ENCODE results near the gene DIMT1. TPM values are rescaled to one million over a fixed set of nuclear protein-coding genes. Genes with fewer than 3 reads are reported as not detected.

Gene DIMT1
- total RNA-seq, 2 experiments from 2014 or later, result 24.8 to 28.8 TPM

Other genes starting within 250 kb of the DIMT1 start
- gene KIF2A, start 97.7 kb downstream of the DIMT1 start, total RNA-seq, result 100 to 1,000 TPM; 149 to 151 TPM
- gene IPO11, start 8.9 kb upstream of the DIMT1 start, total RNA-seq, result 10 to 100 TPM; 34.8 to 38.9 TPM
- 1 to 10 TPM in 1 of 2 experiments, under 1 TPM in 1; 0.97 to 1.4 TPM for gene LRRC70, start 174.9 kb upstream of the DIMT1 start, total RNA-seq